MM.1S (cell line): ENCODE measurements around the gene SDC3.

Experiments used
- EZH2 ChIP-seq: fragments of 300-600 bp; sonication (generic); optimal IDR thresholded peaks from 2 replicates; pipeline ENCODE3; 2017; ENCODE audit warnings: low read depth, mild to moderate bottlenecking, antibody characterized with exemption, low read length, mixed read lengths
- EZH2phosphoT487 ChIP-seq: fragments of 300-600 bp; sonication (generic); IDR thresholded peaks from 2 replicates; pipeline ENCODE4 v1.6.1; 2018; ENCODE audit warnings: antibody characterized with exemption, low read length
- TF ChIP-seq, protein P1 (sequence below): fragments of 300-600 bp; sonication (generic); IDR thresholded peaks from 2 replicates; pipeline ENCODE4 v1.5.1; 2016; ENCODE audit warnings: antibody characterized with exemption, low read length, mixed read lengths

DNA sequence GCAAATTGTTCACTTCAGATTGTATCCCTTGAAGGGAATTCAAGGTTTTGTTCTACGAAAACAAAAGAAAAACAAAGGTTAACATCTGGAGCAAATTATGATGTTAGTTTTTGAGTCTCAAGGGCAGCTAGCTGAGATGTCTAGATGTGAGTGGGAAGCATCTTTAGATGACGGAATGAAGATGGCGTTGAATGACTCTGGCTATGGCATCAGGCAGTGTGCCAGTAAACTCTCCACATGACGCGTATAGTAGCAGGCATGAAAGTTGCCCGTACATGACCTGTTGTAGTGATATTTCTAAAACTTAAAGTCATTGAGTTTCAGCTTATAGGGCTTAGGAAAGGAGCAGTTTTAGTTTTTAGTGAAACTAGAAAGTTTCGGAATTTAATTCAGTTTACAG lies 12.3 kb upstream of the SDC3 start:
- TF ChIP-seq, protein P1, sequence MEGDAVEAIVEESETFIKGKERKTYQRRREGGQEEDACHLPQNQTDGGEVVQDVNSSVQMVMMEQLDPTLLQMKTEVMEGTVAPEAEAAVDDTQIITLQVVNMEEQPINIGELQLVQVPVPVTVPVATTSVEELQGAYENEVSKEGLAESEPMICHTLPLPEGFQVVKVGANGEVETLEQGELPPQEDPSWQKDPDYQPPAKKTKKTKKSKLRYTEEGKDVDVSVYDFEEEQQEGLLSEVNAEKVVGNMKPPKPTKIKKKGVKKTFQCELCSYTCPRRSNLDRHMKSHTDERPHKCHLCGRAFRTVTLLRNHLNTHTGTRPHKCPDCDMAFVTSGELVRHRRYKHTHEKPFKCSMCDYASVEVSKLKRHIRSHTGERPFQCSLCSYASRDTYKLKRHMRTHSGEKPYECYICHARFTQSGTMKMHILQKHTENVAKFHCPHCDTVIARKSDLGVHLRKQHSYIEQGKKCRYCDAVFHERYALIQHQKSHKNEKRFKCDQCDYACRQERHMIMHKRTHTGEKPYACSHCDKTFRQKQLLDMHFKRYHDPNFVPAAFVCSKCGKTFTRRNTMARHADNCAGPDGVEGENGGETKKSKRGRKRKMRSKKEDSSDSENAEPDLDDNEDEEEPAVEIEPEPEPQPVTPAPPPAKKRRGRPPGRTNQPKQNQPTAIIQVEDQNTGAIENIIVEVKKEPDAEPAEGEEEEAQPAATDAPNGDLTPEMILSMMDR = no peak
- TF ChIP-seq EZH2 = no peak
- no peak for TF ChIP-seq EZH2phosphoT487
